GM21381 (cell line): ENCODE results near the gene SULF2.

Experiments
- ATAC-seq: cut with Tn5 transposase; IDR thresholded peaks from one replicate; pipeline ENCODE4 v1.9.1; 2021; ENCODE audit warnings: mild to moderate bottlenecking, moderate library complexity; ENCODE audit not compliant: unreplicated experiment

SULF2 gene

DNA sequence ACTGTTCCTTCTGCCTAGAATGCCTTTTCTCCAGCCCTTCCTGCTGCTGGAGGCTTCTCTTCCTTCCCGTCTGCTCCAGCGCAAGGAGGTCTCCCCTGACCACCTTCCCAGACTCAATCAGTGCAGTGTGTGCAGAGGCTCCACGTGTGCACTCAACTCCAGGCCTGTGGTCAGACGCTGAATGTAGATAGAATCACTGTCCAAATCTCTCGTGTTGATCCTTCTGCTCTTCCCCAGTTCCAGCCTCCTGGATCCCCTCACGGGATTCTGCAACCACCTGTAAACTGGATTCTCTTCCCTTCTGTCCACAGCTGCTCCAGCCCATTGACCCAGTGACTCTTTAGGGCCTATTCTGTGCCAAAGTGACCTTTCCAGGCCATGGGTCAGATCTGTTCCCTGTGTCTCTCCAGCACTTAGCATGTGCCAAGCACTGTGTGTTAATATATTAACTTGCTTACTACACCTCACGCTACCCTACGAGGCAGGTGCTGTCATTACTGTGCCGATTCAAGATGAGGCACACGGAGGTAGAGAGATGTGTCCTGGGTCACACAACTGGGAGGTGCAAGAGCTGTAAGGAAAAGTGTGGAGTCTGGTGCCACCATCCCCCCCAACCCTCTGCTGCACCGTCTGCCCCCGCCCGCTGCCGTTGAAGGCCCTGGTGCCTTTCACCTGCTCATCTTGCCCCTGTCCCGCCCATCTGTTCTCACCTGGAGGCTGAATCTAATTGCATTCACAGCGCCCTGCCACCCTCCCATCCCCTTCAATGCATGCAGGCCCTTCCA lies 112.2 kb downstream of the SULF2 start:
- no peak for ATAC-seq

DNA sequence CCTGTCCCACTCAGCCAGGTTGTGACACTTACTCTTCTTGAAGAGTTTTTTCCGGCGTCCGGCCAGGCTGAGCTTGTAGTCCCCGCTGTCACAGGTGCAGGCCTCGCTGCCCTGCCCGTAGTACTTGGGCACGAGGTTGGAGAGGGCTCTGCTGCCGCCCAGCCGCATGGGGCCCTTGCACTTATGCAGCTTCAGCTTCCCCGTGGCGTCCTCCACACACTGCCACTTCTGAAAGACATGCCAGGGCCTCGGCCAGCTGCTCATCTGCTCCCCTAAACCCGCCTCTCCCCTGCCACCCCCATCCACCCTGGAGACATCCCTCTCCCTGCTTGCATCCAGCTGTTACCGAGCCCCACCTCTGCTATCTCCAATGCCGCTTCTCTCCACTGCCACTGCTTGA lies 113.1 kb downstream of the SULF2 start:
- no peak for ATAC-seq

DNA sequence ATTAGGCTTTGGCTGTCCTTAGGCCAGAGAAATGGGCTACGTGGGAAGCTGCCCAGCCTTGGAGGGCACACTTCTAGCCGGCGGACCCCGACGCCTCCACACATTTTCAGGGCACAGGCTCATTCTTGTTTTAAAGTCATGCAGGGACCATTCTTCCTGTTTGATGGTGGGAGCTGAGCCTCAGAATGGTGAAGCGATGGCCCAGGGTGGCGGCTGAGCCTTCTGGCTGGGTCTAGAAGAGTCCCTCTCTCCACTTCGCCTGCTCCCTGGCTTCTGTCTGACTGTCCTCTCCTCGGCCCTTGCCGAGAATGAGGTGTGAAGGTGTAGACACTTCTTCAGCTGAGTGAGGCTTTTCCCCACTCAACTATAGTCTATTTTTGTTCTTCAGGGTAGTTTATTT lies 114.4 kb downstream of the SULF2 start:
- ATAC-seq = no peak

- ATAC-seq = no peak
These were observed 115.1 kb downstream of the SULF2 start for GRCh38 chr20:47669927-47670890.

- ATAC-seq = no peak
These were observed 115.8 kb downstream of the SULF2 start for GRCh38 chr20:47669489-47669888.

- no peak for ATAC-seq
These were observed 116.2 kb downstream of the SULF2 start for GRCh38 chr20:47669152-47669425.

GRCh38 chr20:47668313-47669151 lies 116.7 kb downstream of the SULF2 start:
- no peak for ATAC-seq

- ATAC-seq = no peak
These were observed 117.6 kb downstream of the SULF2 start for GRCh38 chr20:47667531-47668312.

GRCh38 chr20:47667086-47667485 lies 118.2 kb downstream of the SULF2 start:
- ATAC-seq = no peak

DNA sequence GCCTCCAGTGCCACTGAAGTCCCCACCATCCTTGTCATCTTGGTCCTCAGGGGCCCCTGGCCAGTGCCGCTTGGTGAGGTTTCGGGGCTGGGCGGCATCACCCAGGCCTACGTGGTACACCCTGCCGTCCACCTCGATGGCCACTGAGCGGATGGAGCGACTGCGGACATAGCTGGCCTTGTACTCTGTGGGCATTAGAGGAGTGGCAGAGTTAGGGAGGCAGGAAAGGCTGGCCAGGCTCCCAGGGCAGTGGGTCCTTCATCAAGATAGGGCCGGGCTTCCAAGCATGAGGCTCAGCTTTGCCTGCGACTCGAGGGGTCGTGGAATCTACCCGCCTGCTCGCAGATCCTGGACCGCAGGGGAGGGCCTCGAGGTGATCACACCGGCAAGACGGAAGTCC lies 119.0 kb downstream of the SULF2 start:
- ATAC-seq = no peak

- no peak for ATAC-seq
These were observed 119.9 kb downstream of the SULF2 start for GRCh38 chr20:47665221-47665991.

DNA sequence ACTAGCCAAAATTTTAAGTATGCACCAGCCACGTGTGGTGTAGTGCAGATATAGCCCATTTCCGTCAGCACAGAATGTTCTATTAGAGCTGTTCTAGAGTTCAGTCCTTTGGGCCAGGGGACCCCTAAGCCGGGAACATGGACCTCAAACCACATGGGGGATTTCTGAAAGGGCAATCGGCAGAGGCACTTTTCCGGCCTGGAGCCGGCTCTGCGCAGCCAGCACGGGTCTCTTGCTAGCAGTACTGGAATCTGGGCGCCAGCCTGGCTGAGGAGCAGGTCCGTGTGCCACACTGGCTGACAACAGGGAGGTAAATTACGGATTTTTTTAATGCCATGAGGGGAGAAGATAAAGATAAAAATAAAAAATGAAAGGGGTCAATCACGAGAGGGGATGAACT lies 120.5 kb downstream of the SULF2 start:
- ATAC-seq = no peak

GRCh38 chr20:47664068-47664437 lies 121.2 kb downstream of the SULF2 start:
- no peak for ATAC-seq

GRCh38 chr20:47663354-47664067 lies 121.8 kb downstream of the SULF2 start:
- ATAC-seq = no peak

GRCh38 chr20:47662483-47663353 lies 122.6 kb downstream of the SULF2 start:
- ATAC-seq = no peak

DNA sequence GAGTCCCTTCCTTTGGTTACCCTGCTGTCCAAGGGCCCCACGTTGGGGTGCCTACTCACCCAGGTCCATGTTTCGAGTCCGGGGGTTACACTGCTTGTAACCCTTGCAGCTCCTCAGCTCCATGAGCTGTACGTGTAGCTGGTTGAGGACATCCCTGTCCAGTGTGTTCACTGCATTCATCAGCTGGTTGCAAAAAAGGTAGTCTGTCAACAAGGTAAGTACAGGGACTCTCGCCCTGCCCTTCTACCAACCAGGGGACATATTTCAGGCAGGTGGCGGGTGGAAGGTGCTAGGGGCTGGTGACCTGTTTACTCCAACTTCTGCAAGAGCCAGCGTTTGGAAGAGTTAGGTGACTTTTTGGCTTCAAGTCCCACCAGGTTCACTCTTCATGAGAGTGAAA lies 123.6 kb downstream of the SULF2 start:
- no peak for ATAC-seq

- ATAC-seq = no peak
These were observed 124.1 kb downstream of the SULF2 start for GRCh38 chr20:47660983-47661700.

DNA sequence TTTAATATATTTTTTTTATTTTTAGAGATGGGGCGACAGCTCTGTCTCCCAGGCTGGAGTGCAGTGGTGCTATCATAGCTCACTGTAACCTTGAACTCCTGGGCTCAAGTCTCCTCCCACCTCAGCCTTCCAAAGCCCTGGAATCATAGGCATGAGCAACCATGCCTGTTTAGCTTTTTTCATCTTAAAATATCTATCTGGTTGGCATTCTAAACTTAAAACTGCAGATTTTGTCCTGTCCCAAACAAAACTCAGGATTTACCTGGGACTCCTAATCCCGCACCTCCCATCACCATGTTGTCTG lies 124.7 kb downstream of the SULF2 start:
- no peak for ATAC-seq
